Progenitor cell of endocrine pancreas (in vitro differentiated cells): ENCODE data around the gene NDST1. TPM values are rescaled to one million over a fixed set of nuclear protein-coding genes. Genes with fewer than 3 reads are reported as not detected.
A peak's percentile ranks its signal among the peaks of the same experiment; 100 is the strongest.

Source experiments
- DNase-seq: peaks from one replicate; pipeline ENCODE4 v3.0.0; 2021; ENCODE audit warnings: low spot score; ENCODE audit not compliant: unreplicated experiment
- H3K27ac Mint-ChIP-seq: 2 replicates; pipeline ENCODE4 v1.8.0; 2021; ENCODE audit warnings: mild to moderate bottlenecking, moderate library complexity, mixed read lengths
- H3K27me3 Mint-ChIP-seq: 2 replicates; pipeline ENCODE4 v1.8.0; 2021; ENCODE audit warnings: mixed read lengths
- H3K36me3 Mint-ChIP-seq: 2 replicates; pipeline ENCODE4 v1.8.0; 2022; ENCODE audit warnings: mixed read lengths; ENCODE audit not compliant: insufficient read depth
- H3K4me1 Mint-ChIP-seq: 2 replicates; pipeline ENCODE4 v1.8.0; 2021; ENCODE audit warnings: low read depth, mixed read lengths
- H3K4me3 Mint-ChIP-seq: 2 replicates; pipeline ENCODE4 v1.8.0; 2021; ENCODE audit warnings: low read depth, mild to moderate bottlenecking, moderate library complexity, mixed read lengths
- H3K9me3 Mint-ChIP-seq: 2 replicates; pipeline ENCODE4 v1.8.0; 2021; ENCODE audit warnings: low read depth, mixed read lengths
- total RNA-seq: library from RNA; stranded (reverse); gene quantifications from 2 replicates; pipeline ENCODE4 v1.2.1, GENCODE V29; 2021
- TF ChIP-seq, protein P1 (sequence below): fragments of 200-600 bp; sonication (generic); IDR thresholded peaks from one replicate; pipeline ENCODE4 v1.5.0; 2021; ENCODE audit warnings: antibody characterized with exemption, mild to moderate bottlenecking; ENCODE audit not compliant: unreplicated experiment

Gene NDST1
- total RNA-seq, 1 donor from 2014 or later: 169 TPM

DNA sequence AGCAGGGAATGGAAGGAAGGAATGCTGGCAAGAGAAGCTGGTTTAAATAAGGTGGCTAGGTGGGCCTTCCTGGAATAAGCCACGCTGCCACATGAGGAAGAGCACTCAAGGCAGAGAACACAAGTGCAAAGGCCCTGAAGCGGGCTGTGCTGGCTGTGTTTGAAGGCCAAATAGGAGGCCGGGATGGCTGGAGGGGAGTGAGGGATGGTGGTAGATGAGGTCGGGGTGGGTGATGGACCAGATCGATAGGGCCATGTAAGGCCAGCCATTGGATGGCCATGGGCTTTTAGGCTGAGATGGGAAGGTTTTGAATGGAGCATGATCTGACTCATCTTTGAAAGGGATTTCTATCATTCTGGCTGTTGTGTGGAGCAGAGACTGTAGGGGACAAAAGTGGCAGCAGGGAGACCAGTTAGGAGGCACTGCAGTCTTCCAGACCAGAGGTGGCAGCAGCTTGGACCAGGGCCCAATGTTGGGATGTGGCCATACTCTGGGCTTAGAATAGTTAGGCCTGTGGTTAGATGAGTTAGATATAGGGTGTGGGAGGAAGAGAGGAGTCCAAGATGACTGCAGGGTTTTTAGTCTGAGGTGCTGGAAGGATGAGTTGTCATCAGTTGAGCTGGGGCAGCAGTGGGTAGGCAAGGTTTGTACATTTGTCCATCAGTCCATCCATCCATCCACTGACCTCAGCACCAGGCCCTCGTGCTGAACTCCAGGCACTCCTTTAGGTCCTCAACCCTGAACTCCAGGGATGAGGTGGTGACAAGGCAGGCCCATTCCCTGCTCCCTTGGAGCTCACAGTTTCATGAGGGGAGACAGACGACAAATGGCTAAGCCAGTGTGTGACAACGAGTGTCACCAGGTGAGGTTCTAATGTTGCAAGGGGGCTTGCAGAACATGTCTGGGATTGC lies 30.3 kb downstream of the NDST1 start:
- Mint-ChIP-seq H3K36me3 (peaks cover 30% of the 10 kb centered on the region), H3K27me3 (no peaks in the 10 kb centered on the region), H3K4me3 (no peak overlapping the region), H3K27ac (peak overlapping the region; percentile 80), H3K4me1 (peaks cover 2% of the 10 kb centered on the region), H3K9me3 (no peaks in the 10 kb centered on the region)
- no peak for DNase-seq
- TF ChIP-seq, protein P1, sequence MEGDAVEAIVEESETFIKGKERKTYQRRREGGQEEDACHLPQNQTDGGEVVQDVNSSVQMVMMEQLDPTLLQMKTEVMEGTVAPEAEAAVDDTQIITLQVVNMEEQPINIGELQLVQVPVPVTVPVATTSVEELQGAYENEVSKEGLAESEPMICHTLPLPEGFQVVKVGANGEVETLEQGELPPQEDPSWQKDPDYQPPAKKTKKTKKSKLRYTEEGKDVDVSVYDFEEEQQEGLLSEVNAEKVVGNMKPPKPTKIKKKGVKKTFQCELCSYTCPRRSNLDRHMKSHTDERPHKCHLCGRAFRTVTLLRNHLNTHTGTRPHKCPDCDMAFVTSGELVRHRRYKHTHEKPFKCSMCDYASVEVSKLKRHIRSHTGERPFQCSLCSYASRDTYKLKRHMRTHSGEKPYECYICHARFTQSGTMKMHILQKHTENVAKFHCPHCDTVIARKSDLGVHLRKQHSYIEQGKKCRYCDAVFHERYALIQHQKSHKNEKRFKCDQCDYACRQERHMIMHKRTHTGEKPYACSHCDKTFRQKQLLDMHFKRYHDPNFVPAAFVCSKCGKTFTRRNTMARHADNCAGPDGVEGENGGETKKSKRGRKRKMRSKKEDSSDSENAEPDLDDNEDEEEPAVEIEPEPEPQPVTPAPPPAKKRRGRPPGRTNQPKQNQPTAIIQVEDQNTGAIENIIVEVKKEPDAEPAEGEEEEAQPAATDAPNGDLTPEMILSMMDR: no peak

- H3K27me3 Mint-ChIP-seq: no peaks in the 10 kb centered on the region
- no peak overlapping the region for H3K27ac Mint-ChIP-seq
- peaks cover 35% of the 10 kb centered on the region for H3K36me3 Mint-ChIP-seq
- H3K4me1 Mint-ChIP-seq: peaks cover 2% of the 10 kb centered on the region
- TF ChIP-seq, protein P1: no peak
- DNase-seq: no peak
- no peak overlapping the region for H3K4me3 Mint-ChIP-seq
- H3K9me3 Mint-ChIP-seq: no peaks in the 10 kb centered on the region
These were observed 31.3 kb downstream of the NDST1 start for GRCh38 chr5:150539206-150539605.

DNA sequence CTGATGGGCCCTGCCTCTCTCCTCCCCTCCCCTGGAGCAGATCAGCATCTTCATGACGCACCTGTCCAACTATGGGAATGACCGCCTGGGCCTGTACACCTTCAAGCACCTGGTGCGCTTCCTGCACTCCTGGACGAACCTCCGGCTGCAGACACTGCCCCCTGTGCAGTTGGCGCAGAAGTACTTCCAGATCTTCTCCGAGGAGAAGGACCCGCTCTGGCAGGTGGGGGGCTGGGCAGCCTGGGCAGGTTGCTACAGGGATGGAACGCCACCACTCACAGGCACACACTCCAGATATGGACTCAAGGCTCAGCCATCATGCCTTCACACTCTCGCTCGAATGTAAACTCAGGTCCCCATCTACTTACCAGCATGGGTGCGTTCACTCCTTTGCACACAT lies 32.1 kb downstream of the NDST1 start:
- no peaks in the 10 kb centered on the region for H3K27me3 Mint-ChIP-seq
- peak overlapping the region; percentile 49 for H3K27ac Mint-ChIP-seq
- no peak for DNase-seq
- peaks cover 33% of the 10 kb centered on the region for H3K36me3 Mint-ChIP-seq
- no peaks in the 10 kb centered on the region for H3K9me3 Mint-ChIP-seq
- H3K4me3 Mint-ChIP-seq: no peak overlapping the region
- peaks cover 2% of the 10 kb centered on the region for H3K4me1 Mint-ChIP-seq
- TF ChIP-seq, protein P1: no peak

- H3K27ac Mint-ChIP-seq: peak overlapping the region; percentile 49
- no peak overlapping the region for H3K4me3 Mint-ChIP-seq
- no peak for DNase-seq
- peaks cover 37% of the 10 kb centered on the region for H3K36me3 Mint-ChIP-seq
- TF ChIP-seq, protein P1: no peak
- H3K9me3 Mint-ChIP-seq: no peaks in the 10 kb centered on the region
- H3K4me1 Mint-ChIP-seq: peaks cover 2% of the 10 kb centered on the region
- H3K27me3 Mint-ChIP-seq: no peaks in the 10 kb centered on the region
These were observed 32.9 kb downstream of the NDST1 start for GRCh38 chr5:150540615-150541396.

GRCh38 chr5:150541397-150541675 lies 33.4 kb downstream of the NDST1 start:
- Mint-ChIP-seq H3K27ac (no peak overlapping the region), H3K9me3 (no peaks in the 10 kb centered on the region), H3K4me3 (no peak overlapping the region), H3K36me3 (peaks cover 37% of the 10 kb centered on the region), H3K27me3 (no peaks in the 10 kb centered on the region), H3K4me1 (peaks cover 2% of the 10 kb centered on the region)
- TF ChIP-seq, protein P1: no peak
- DNase-seq: no peak
